Neural cell (in vitro differentiated cells): ENCODE measurements around the gene ADRB1.

Experiments used
- CTCF ChIP-seq: fragments of 450-650 bp; IDR thresholded peaks from 2 replicates; pipeline ENCODE4 v1.5.1; 2014; ENCODE audit warnings: antibody characterized with exemption, mild to moderate bottlenecking, moderate library complexity; ENCODE audit not compliant: poor library complexity, severe bottlenecking
- EP300 ChIP-seq: fragments of 450-650 bp; conservative IDR thresholded peaks from 2 replicates; pipeline ENCODE4 v1.6.1; 2014; ENCODE audit warnings: antibody characterized with exemption, mild to moderate bottlenecking, moderate library complexity; ENCODE audit not compliant: poor library complexity, severe bottlenecking
- EZH2 ChIP-seq: fragments of 200-600, 300-800 bp; shearing (Covaris generic), sonication (generic); IDR thresholded peaks from 2 replicates; pipeline ENCODE4 v1.6.1; 2014; ENCODE audit warnings: antibody characterized with exemption, low read length, borderline replicate concordance, mild to moderate bottlenecking; ENCODE audit not compliant: insufficient read depth, poor library complexity, severe bottlenecking
- REST ChIP-seq: IDR thresholded peaks from 2 replicates; pipeline ENCODE4 v1.6.1; 2012; ENCODE audit warnings: borderline replicate concordance
- SMC3 ChIP-seq: fragments of 450-650 bp; conservative IDR thresholded peaks from 2 replicates; pipeline ENCODE4 v1.6.1; 2014; ENCODE audit warnings: antibody characterized with exemption, mild to moderate bottlenecking, moderate library complexity; ENCODE audit not compliant: poor library complexity

GRCh38 chr10:114010316-114010715, 33.4 kb upstream of the ADRB1 start:
- TF ChIP-seq REST = no peak
- no peak for TF ChIP-seq EZH2
- TF ChIP-seq CTCF = no peak
- TF ChIP-seq EP300 = no peak
- TF ChIP-seq SMC3 = no peak
